HEK293T (cell line): ENCODE measurements around the gene EPSTI1.

Experiments
- ARNT ChIP-seq: fragments of 450-650 bp; IDR thresholded peaks from 2 replicates; pipeline ENCODE4 v1.6.1; 2017; ENCODE audit warnings: mild to moderate bottlenecking
- BHLHE40 ChIP-seq: fragments of 450-650 bp; IDR thresholded peaks from 2 replicates; pipeline ENCODE4 v1.6.1; 2016; ENCODE audit warnings: mild to moderate bottlenecking, moderate library complexity, borderline replicate concordance
- CTBP1 ChIP-seq: fragments of 450-650 bp; IDR thresholded peaks from 2 replicates; pipeline ENCODE4 v1.6.1; 2016; ENCODE audit warnings: borderline replicate concordance
- ELF4 ChIP-seq: fragments of 450-650 bp; IDR thresholded peaks from 2 replicates; pipeline ENCODE4 v1.6.1; 2017; ENCODE audit warnings: antibody characterized with exemption
- FOXA1 ChIP-seq: fragments of 450-650 bp; IDR thresholded peaks from 2 replicates; pipeline ENCODE4 v1.6.1; 2016; ENCODE audit warnings: mild to moderate bottlenecking
- FOXK2 ChIP-seq: fragments of 450-650 bp; IDR thresholded peaks from 2 replicates; pipeline ENCODE4 v1.6.1; 2016; ENCODE audit warnings: mild to moderate bottlenecking
- FOXM1 ChIP-seq: fragments of 450-650 bp; IDR thresholded peaks from 2 replicates; pipeline ENCODE4 v1.6.1; 2017; ENCODE audit warnings: mild to moderate bottlenecking, borderline replicate concordance
- HDGF ChIP-seq: fragments of 450-650 bp; IDR thresholded peaks from 2 replicates; pipeline ENCODE4 v1.6.1; 2017; ENCODE audit warnings: antibody characterized with exemption, borderline replicate concordance
- NFRKB ChIP-seq: fragments of 450-650 bp; IDR thresholded peaks from 2 replicates; pipeline ENCODE4 v1.6.1; 2016; ENCODE audit warnings: mild to moderate bottlenecking, moderate library complexity
- PKNOX1 ChIP-seq: fragments of 450-650 bp; IDR thresholded peaks from 2 replicates; pipeline ENCODE4 v1.6.1; 2016
- SP1 ChIP-seq: fragments of 450-650 bp; IDR thresholded peaks from 2 replicates; pipeline ENCODE4 v1.6.1; 2017
- SUZ12 ChIP-seq: fragments of 450-650 bp; IDR thresholded peaks from 2 replicates; pipeline ENCODE4 v1.6.1; 2016; ENCODE audit warnings: mild to moderate bottlenecking
- TARDBP ChIP-seq: fragments of 450-650 bp; IDR thresholded peaks from 2 replicates; pipeline ENCODE4 v1.6.1; 2016
- ZNF384 ChIP-seq: fragments of 450-650 bp; IDR thresholded peaks from 2 replicates; pipeline ENCODE4 v1.6.1; 2016

DNA sequence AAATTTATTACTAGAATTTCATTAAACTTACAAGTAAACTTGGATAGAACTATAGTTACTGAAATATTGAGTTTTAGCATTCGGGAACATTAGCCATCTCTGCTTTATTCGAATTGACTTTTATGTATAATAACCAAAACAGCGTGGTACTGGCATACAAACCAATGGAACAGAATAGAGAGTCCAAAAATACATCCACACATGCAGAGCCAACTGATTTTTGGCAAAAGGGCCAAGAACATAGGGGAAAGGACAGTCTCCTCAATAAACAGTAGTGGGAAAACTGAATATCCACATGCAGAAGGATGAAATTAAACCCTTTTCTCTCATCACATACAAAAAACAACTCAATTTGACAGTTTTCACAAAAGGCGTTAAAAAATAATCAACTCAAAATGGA is 84.3 kb downstream of the EPSTI1 start:
- TF ChIP-seq BHLHE40, result no peak
- TF ChIP-seq TARDBP, result no peak
- TF ChIP-seq CTBP1, result no peak
- TF ChIP-seq SUZ12, result no peak
- no peak for TF ChIP-seq SP1
- TF ChIP-seq ELF4, result no peak
- no peak for TF ChIP-seq ZNF384
- no peak for TF ChIP-seq FOXM1
- TF ChIP-seq HDGF, result no peak
- no peak for TF ChIP-seq FOXA1
- TF ChIP-seq ARNT, result no peak
- no peak for TF ChIP-seq NFRKB
- TF ChIP-seq FOXK2, result no peak
- TF ChIP-seq PKNOX1, result no peak
